Liver (tissue), 3 donors: ENCODE results near the gene MYO9A.

Source experiments
- EGR1 ChIP-seq, 2 donors: IDR thresholded peaks; 2 replicates each; pipeline ENCODE4 v1.6.1; 2016 to 2018; ENCODE audit warnings: antibody characterized with exemption in 2 of 2, low read depth in 2 of 2
- JUND ChIP-seq, 2 donors: IDR thresholded peaks; 2 replicates each; pipeline ENCODE4 v1.6.1; 2016; ENCODE audit warnings: antibody characterized with exemption in 2 of 2
- SP1 ChIP-seq: IDR thresholded peaks from 2 replicates; pipeline ENCODE4 v1.6.1; 2018; ENCODE audit warnings: antibody characterized with exemption, mild to moderate bottlenecking
- TF ChIP-seq, protein P1 (sequence below): fragments of 150-350 bp; IDR thresholded peaks from 2 replicates; pipeline ENCODE4 v1.5.1; 2017; ENCODE audit warnings: improper control_type of control experiment, low read depth, low read length; ENCODE audit not compliant: missing input control
- TF ChIP-seq, protein P2 (sequence below): IDR thresholded peaks from 2 replicates; pipeline ENCODE4 v1.6.1; 2016; ENCODE audit warnings: antibody characterized with exemption
- TF ChIP-seq, protein P3 (sequence below): IDR thresholded peaks from 2 replicates; pipeline ENCODE4 v1.6.1; 2016; ENCODE audit warnings: antibody characterized with exemption
- TF ChIP-seq, protein P4 (sequence below): IDR thresholded peaks from 2 replicates; pipeline ENCODE4 v1.6.1; 2016; ENCODE audit warnings: antibody characterized with exemption, mild to moderate bottlenecking
- donor health status: healthy.
- donor health status: healthy.

DNA sequence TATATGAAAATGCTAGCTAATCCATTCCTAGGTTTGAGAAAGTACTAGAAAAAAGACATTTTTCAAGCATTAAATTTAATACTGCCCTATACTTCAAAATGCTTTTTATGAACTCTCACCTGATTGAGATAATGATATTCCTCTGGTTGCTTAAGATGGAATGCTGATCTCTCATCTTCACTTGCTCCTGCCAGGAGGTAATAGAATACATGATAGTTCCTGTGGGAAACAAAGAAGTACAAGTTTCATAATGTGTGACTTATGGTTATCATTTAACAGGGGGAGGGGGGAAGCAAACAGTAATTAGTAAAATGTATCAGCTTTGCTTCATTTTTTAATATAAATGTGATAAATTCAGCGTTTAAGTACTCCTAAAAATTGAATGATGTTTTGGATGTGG lies 97.2 kb downstream of the MYO9A start:
- TF ChIP-seq, protein P1, sequence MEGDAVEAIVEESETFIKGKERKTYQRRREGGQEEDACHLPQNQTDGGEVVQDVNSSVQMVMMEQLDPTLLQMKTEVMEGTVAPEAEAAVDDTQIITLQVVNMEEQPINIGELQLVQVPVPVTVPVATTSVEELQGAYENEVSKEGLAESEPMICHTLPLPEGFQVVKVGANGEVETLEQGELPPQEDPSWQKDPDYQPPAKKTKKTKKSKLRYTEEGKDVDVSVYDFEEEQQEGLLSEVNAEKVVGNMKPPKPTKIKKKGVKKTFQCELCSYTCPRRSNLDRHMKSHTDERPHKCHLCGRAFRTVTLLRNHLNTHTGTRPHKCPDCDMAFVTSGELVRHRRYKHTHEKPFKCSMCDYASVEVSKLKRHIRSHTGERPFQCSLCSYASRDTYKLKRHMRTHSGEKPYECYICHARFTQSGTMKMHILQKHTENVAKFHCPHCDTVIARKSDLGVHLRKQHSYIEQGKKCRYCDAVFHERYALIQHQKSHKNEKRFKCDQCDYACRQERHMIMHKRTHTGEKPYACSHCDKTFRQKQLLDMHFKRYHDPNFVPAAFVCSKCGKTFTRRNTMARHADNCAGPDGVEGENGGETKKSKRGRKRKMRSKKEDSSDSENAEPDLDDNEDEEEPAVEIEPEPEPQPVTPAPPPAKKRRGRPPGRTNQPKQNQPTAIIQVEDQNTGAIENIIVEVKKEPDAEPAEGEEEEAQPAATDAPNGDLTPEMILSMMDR, result no peak
- TF ChIP-seq SP1 (no peak), EGR1 (IDR thresholded peaks at IDR 0.05; ENCODE audit: low read depth in 2 of 2) (no peak), JUND (IDR thresholded peaks at IDR 0.05) (no peak)
- TF ChIP-seq, protein P2, sequence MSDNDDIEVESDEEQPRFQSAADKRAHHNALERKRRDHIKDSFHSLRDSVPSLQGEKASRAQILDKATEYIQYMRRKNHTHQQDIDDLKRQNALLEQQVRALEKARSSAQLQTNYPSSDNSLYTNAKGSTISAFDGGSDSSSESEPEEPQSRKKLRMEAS, result no peak
- TF ChIP-seq, protein P3, sequence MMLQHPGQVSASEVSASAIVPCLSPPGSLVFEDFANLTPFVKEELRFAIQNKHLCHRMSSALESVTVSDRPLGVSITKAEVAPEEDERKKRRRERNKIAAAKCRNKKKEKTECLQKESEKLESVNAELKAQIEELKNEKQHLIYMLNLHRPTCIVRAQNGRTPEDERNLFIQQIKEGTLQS, result no peak
- TF ChIP-seq, protein P4, sequence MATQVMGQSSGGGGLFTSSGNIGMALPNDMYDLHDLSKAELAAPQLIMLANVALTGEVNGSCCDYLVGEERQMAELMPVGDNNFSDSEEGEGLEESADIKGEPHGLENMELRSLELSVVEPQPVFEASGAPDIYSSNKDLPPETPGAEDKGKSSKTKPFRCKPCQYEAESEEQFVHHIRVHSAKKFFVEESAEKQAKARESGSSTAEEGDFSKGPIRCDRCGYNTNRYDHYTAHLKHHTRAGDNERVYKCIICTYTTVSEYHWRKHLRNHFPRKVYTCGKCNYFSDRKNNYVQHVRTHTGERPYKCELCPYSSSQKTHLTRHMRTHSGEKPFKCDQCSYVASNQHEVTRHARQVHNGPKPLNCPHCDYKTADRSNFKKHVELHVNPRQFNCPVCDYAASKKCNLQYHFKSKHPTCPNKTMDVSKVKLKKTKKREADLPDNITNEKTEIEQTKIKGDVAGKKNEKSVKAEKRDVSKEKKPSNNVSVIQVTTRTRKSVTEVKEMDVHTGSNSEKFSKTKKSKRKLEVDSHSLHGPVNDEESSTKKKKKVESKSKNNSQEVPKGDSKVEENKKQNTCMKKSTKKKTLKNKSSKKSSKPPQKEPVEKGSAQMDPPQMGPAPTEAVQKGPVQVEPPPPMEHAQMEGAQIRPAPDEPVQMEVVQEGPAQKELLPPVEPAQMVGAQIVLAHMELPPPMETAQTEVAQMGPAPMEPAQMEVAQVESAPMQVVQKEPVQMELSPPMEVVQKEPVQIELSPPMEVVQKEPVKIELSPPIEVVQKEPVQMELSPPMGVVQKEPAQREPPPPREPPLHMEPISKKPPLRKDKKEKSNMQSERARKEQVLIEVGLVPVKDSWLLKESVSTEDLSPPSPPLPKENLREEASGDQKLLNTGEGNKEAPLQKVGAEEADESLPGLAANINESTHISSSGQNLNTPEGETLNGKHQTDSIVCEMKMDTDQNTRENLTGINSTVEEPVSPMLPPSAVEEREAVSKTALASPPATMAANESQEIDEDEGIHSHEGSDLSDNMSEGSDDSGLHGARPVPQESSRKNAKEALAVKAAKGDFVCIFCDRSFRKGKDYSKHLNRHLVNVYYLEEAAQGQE, result no peak
